SK-N-SH treated with all-trans-retinoic acid at 6 μM for 48 hours (cell line): Measurements from ENCODE around the gene OR12D2.

Experiments
- ATAC-seq: fragments of 200-7000 bp; cut with Tn5 transposase; 3 replicates; pipeline ENCODE4 v1.9.1; 2020; ENCODE audit warnings: mild to moderate bottlenecking, moderate library complexity
- ARNTL ChIP-seq: fragments of 450-650 bp; formaldehyde crosslinking; IDR thresholded peaks from 2 replicates; pipeline ENCODE4 v1.5.0; 2020; ENCODE audit warnings: low read depth, mild to moderate bottlenecking, moderate library complexity, borderline replicate concordance
- BACH2 ChIP-seq: fragments of 250-450 bp; sonication (Bioruptor Pico); IDR thresholded peaks from 2 replicates; pipeline ENCODE4 v1.9.0; 2021; ENCODE audit warnings: mild to moderate bottlenecking, borderline replicate concordance
- CREB5 ChIP-seq: fragments of 250-450 bp; sonication (Bioruptor Pico); IDR thresholded peaks from 2 replicates; pipeline ENCODE4 v1.5.1; 2020; ENCODE audit warnings: low read depth, mild to moderate bottlenecking, moderate library complexity
- CSDC2 ChIP-seq: fragments of 250-450 bp; sonication (Bioruptor Pico); IDR thresholded peaks from 2 replicates; pipeline ENCODE4 v1.5.0; 2020; ENCODE audit warnings: mild to moderate bottlenecking, moderate library complexity
- CSRNP3 ChIP-seq: fragments of 250-450 bp; sonication (Bioruptor Pico); IDR thresholded peaks from 2 replicates; pipeline ENCODE4 v1.5.1; 2021; ENCODE audit warnings: mild to moderate bottlenecking, moderate library complexity
- ESRRG ChIP-seq: fragments of 250-450 bp; sonication (Bioruptor Pico); IDR thresholded peaks from 2 replicates; pipeline ENCODE4 v1.6.1; 2021; ENCODE audit warnings: mild to moderate bottlenecking
- GLIS3 ChIP-seq: fragments of 250-450 bp; sonication (Bioruptor Pico); IDR thresholded peaks from 2 replicates; pipeline ENCODE4 v1.5.0; 2020; ENCODE audit warnings: mild to moderate bottlenecking, moderate library complexity
- ISL1 ChIP-seq: fragments of 250-450 bp; sonication (Bioruptor Pico); IDR thresholded peaks from 2 replicates; pipeline ENCODE4 v2.1.2; 2022; ENCODE audit warnings: mild to moderate bottlenecking, moderate library complexity
- OSR1 ChIP-seq: fragments of 250-450 bp; sonication (Bioruptor Pico); IDR thresholded peaks from 2 replicates; pipeline ENCODE4 v1.8.0; 2022; ENCODE audit warnings: moderate library complexity, mild to moderate bottlenecking, inconsistent platforms
- PATZ1 ChIP-seq: fragments of 250-450 bp; sonication (Bioruptor Pico); IDR thresholded peaks from 2 replicates; pipeline ENCODE4 v1.8.0; 2020; ENCODE audit warnings: mild to moderate bottlenecking, moderate library complexity, borderline replicate concordance
- POU6F1 ChIP-seq: fragments of 250-450 bp; sonication (Bioruptor Pico); IDR thresholded peaks from 2 replicates; pipeline ENCODE4 v1.8.0; 2021; ENCODE audit warnings: low read depth, mild to moderate bottlenecking, moderate library complexity, borderline replicate concordance
- PPARA ChIP-seq: fragments of 250-450 bp; sonication (Bioruptor Pico); IDR thresholded peaks from 2 replicates; pipeline ENCODE4 v1.5.0; 2020; ENCODE audit warnings: mild to moderate bottlenecking, borderline replicate concordance
- RARB ChIP-seq: fragments of 250-450 bp; sonication (Bioruptor Pico); IDR thresholded peaks from 2 replicates; pipeline ENCODE4 v1.8.0; 2021; ENCODE audit warnings: mild to moderate bottlenecking, moderate library complexity
- SNAI2 ChIP-seq: fragments of 250-450 bp; sonication (Bioruptor Pico); IDR thresholded peaks from 2 replicates; pipeline ENCODE4 v1.5.0; 2020; ENCODE audit warnings: mild to moderate bottlenecking, moderate library complexity
- TOX ChIP-seq: fragments of 250-450 bp; sonication (Bioruptor Pico); IDR thresholded peaks from 2 replicates; pipeline ENCODE4 v1.8.0; 2021; ENCODE audit warnings: mild to moderate bottlenecking, moderate library complexity, borderline replicate concordance
- ZC3H10 ChIP-seq: fragments of 250-450 bp; sonication (Bioruptor Pico); IDR thresholded peaks from 2 replicates; pipeline ENCODE4 v1.5.1; 2021; ENCODE audit warnings: mild to moderate bottlenecking, moderate library complexity
- ZFP3 ChIP-seq: fragments of 250-450 bp; sonication (Bioruptor Pico); IDR thresholded peaks from 2 replicates; pipeline ENCODE4 v1.5.0; 2020; ENCODE audit warnings: mild to moderate bottlenecking, moderate library complexity
- ZFP30 ChIP-seq: fragments of 450-650 bp; formaldehyde crosslinking; IDR thresholded peaks from 2 replicates; pipeline ENCODE4 v1.5.0; 2022; ENCODE audit warnings: mild to moderate bottlenecking, moderate library complexity
- ZNF565 ChIP-seq: fragments of 450-650 bp; formaldehyde crosslinking; conservative IDR thresholded peaks from 2 replicates; pipeline ENCODE4 v1.5.0; 2020; ENCODE audit warnings: low read depth, mild to moderate bottlenecking, moderate library complexity
- ZNF70 ChIP-seq: fragments of 450-650 bp; formaldehyde crosslinking; IDR thresholded peaks from 2 replicates; pipeline ENCODE4 v1.5.0; 2020; ENCODE audit warnings: mild to moderate bottlenecking, moderate library complexity
- ZNF8 ChIP-seq: fragments of 450-650 bp; formaldehyde crosslinking; IDR thresholded peaks from 2 replicates; pipeline ENCODE4 v1.5.0; 2020; ENCODE audit warnings: mild to moderate bottlenecking, moderate library complexity

Gene OR12D2

GRCh38 chr6:29376003-29376402, 19.4 kb upstream of the OR12D2 start:
- no peak for TF ChIP-seq OSR1 (CRISPR knock-in tag)
- no peak for TF ChIP-seq ARNTL (CRISPR knock-in tag)
- TF ChIP-seq ZNF70, result no peak
- TF ChIP-seq POU6F1 (CRISPR knock-in tag), result no peak
- no peak for TF ChIP-seq CSDC2
- TF ChIP-seq RARB (CRISPR knock-in tag), result no peak
- no peak for TF ChIP-seq ISL1 (CRISPR knock-in tag)
- TF ChIP-seq CREB5 (CRISPR knock-in tag), result no peak
- TF ChIP-seq ZC3H10 (CRISPR knock-in tag), result no peak
- TF ChIP-seq CSRNP3, result no peak
- TF ChIP-seq TOX (CRISPR knock-in tag), result no peak
- TF ChIP-seq ZFP30 (CRISPR knock-in tag), result no peak
- no peak for TF ChIP-seq ZNF8 (CRISPR knock-in tag)
- no peak for TF ChIP-seq PATZ1 (CRISPR knock-in tag)
- TF ChIP-seq ZNF565 (CRISPR knock-in tag), result no peak
- no peak for TF ChIP-seq PPARA (CRISPR knock-in tag)
- no peak for TF ChIP-seq SNAI2
- no peak for TF ChIP-seq BACH2 (CRISPR knock-in tag)
- TF ChIP-seq GLIS3, result no peak
- ATAC-seq, result peak; percentile 40; the same call in 1 of the 3 replicates

- TF ChIP-seq GLIS3 (no peak), ZFP3 (CRISPR knock-in tag) (no peak), ZNF70 (no peak), ESRRG (CRISPR knock-in tag) (no peak), ZFP30 (CRISPR knock-in tag) (no peak), PATZ1 (CRISPR knock-in tag) (no peak), SNAI2 (no peak), BACH2 (CRISPR knock-in tag) (no peak), CSRNP3 (no peak), ZC3H10 (CRISPR knock-in tag) (no peak), ZNF565 (CRISPR knock-in tag) (no peak), ISL1 (CRISPR knock-in tag) (no peak), PPARA (CRISPR knock-in tag) (no peak), ARNTL (CRISPR knock-in tag) (no peak)
- ATAC-seq, result no peak
Measured at GRCh38 chr6:29388533-29388932, 6.9 kb upstream of the OR12D2 start.

- TF ChIP-seq ZFP30 (CRISPR knock-in tag), result no peak
- TF ChIP-seq ZFP3 (CRISPR knock-in tag), result no peak
- TF ChIP-seq ISL1 (CRISPR knock-in tag), result no peak
- no peak for ATAC-seq
Measured at GRCh38 chr6:29399525-29399924, 4.1 kb downstream of the OR12D2 start.
